Kidney epithelial cell (primary cell): ENCODE results near the gene CCDC102A. TPM values are rescaled to one million over a fixed set of nuclear protein-coding genes. Genes with fewer than 3 reads are reported as not detected.
"Not testable (repeated sequence)": the region's sequence is repeated elsewhere in the genome, so short reads cannot be mapped to it uniquely, and the experiment has no call there.

ENCODE experiments used
- DNase-seq: peaks from one replicate; pipeline ENCODE4 v3.0.0-alpha.2; 2010; ENCODE audit warnings: low read depth
- H3K27me3 ChIP-seq: 2 replicates; pipeline ENCODE4 v1.6.0; 2011; ENCODE audit warnings: low read length; ENCODE audit not compliant: control insufficient read depth, insufficient read depth
- H3K36me3 ChIP-seq: 2 replicates; pipeline ENCODE4 v1.5.1; 2011; ENCODE audit warnings: low read length; ENCODE audit not compliant: control insufficient read depth, insufficient read depth
- H3K4me3 ChIP-seq: 2 replicates; pipeline ENCODE4 v1.5.1; 2011; ENCODE audit warnings: low read depth, mild to moderate bottlenecking, control low read depth, low read length
- CTCF ChIP-seq: IDR thresholded peaks from 2 replicates; pipeline ENCODE4 v1.5.1; 2011; ENCODE audit warnings: mild to moderate bottlenecking, moderate library complexity, low read length, control low read depth, inconsistent platforms; ENCODE audit not compliant: insufficient read depth, poor library complexity, severe bottlenecking
- total RNA-seq: library from RNA; depleted of rRNA; stranded (reverse); fragments of >200 nt; gene quantifications from 2 replicates; pipeline ENCODE4 v1.2.3, GENCODE V29; 2015

CCDC102A gene
- total RNA-seq, 1 donor from 2014 or later, result 11.4 TPM

- Histone ChIP-seq H3K27me3 (peaks cover 2% of the 10 kb centered on the region), H3K4me3 (no peak overlapping the region), H3K36me3 (no peaks in the 10 kb centered on the region)
- no peak for TF ChIP-seq CTCF
- DNase-seq, result no peak
These were observed 36.8 kb upstream of the CCDC102A start for GRCh38 chr16:57572978-57573728.

GRCh38 chr16:57571098-57571497 is 34.7 kb upstream of the CCDC102A start:
- H3K36me3 ChIP-seq, result no peaks in the 10 kb centered on the region
- peaks cover 2% of the 10 kb centered on the region for H3K27me3 ChIP-seq
- TF ChIP-seq CTCF, result no peak
- DNase-seq, result no peak
- no peak overlapping the region for H3K4me3 ChIP-seq

- Histone ChIP-seq H3K27me3 (peaks cover 2% of the 10 kb centered on the region), H3K4me3 (no peak overlapping the region), H3K36me3 (no peaks in the 10 kb centered on the region)
- no peak for DNase-seq
- no peak for TF ChIP-seq CTCF
These were observed 34.1 kb upstream of the CCDC102A start for GRCh38 chr16:57570301-57571070.

DNA sequence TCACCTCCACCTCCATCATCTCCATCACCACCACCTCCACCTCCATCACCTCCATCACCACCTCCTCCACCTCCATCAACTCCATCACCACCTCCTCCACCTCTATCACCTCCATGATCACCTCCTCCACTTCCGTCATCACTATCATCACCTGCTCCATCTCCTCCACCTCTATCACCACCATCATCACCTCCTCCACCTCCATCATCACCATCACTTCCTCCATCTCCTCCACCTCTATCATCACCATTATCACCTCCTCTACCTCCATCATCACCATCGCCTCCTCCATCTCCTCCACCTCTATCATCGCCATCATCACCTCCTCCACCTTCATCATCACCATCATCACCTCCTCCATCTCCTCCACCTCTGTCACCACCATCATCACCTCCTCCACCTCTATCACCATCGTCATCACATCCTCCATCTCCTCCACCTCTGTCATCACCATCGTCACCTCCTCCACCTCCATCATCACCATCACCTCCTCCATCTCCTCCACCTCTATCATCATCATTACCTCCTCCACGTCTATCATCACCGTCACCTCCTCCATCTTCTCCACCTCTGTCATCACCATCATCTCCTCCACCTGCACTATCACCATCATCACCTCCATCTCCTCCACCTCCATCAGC is 33.1 kb upstream of the CCDC102A start:
- H3K27me3 ChIP-seq, result peaks cover 2% of the 10 kb centered on the region
- no peak for TF ChIP-seq CTCF
- DNase-seq, result no peak
- H3K4me3 ChIP-seq, result no peak overlapping the region
- no peaks in the 10 kb centered on the region for H3K36me3 ChIP-seq

DNA sequence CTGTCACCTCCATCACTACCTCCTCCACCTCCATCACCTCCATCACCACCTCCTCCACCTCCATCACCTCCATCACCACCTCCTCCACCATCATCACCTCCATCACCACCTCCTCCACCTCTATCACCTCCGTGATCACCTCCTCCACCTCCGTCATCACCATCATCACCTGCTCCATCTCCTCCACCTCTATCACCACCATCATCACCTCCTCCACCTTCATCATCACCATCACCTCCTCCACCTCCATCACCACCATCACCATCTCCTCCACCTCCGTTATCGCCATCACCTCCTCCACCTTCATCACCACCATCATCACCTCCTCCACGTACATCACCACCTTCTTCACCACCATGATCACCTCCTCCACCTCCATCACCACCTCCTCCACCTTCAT is 32.4 kb upstream of the CCDC102A start:
- H3K4me3 ChIP-seq, H3K27me3 ChIP-seq, H3K36me3 ChIP-seq, DNase-seq: not testable (repeated sequence)

GRCh38 chr16:57568173-57568678 is 31.9 kb upstream of the CCDC102A start:
- no peak for TF ChIP-seq CTCF
- Histone ChIP-seq H3K36me3 (no peaks in the 10 kb centered on the region), H3K4me3 (no peak overlapping the region), H3K27me3 (peaks cover 2% of the 10 kb centered on the region)
- no peak for DNase-seq
